Placental epithelial cell (primary cell): ENCODE data around the gene TBC1D7. TPM values are rescaled to one million over a fixed set of nuclear protein-coding genes. Genes with fewer than 3 reads are reported as not detected.

Source experiments
- total RNA-seq: library from RNA; depleted of rRNA; stranded (reverse); fragments of >200 nt; gene quantifications from 2 replicates; pipeline ENCODE4 v1.2.3, GENCODE V29; 2012

TBC1D7 gene
- 12.2 and 15.4 TPM in 2 replicates for total RNA-seq

GRCh38 chr6:13328076-13328874 is at the start of gene TBC1D7:
TSS of gene TBC1D7 (minus strand) at chr6:13328537. CDS start at chr6:13326898, 1,639 bp downstream.

Other genes with a start within 250 kb of the TBC1D7 start
- 17.7 and 80.6 TPM in 2 replicates for gene GFOD1, start 159.1 kb upstream of the TBC1D7 start, total RNA-seq
- 11.7 and 16.5 TPM in 2 replicates for gene SIRT5, start 246.1 kb upstream of the TBC1D7 start, total RNA-seq